Medulla oblongata (tissue), 1 donor: ENCODE data around the gene IMPDH2.
A peak's percentile ranks its signal among the peaks of the same experiment; 100 is the strongest.

Experiments
- DNase-seq: peaks from one replicate; pipeline ENCODE4 v3.0.0-alpha.2; 2015; ENCODE audit errors: extremely low spot score

The IMPDH2 gene

GRCh38 chr3:49006408-49007067 lies 22.7 kb downstream of the IMPDH2 start:
- DNase-seq, result peak; percentile 59

DNA sequence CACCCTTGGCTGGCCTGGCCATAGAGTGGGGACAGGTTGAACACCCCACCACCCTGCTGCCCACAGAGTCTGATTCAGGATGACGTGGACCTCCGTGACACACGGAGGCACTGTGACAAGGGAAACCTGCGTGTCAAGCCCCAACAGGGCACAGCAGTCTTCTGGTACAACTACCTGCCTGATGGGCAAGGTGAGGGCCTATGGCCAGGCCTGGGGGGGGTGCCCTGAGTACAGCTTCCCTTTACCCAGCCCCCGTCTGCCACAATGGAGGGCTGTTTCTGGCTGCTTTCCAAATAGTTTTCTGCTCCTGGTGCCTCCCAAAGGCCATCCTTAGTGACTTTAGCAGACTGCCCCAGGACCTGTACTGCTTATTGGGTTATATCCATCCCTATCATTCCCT lies 23.2 kb downstream of the IMPDH2 start:
- DNase-seq, result no peak

- no peak for DNase-seq
Observed at GRCh38 chr3:49005303-49005680, 23.9 kb downstream of the IMPDH2 start.

DNA sequence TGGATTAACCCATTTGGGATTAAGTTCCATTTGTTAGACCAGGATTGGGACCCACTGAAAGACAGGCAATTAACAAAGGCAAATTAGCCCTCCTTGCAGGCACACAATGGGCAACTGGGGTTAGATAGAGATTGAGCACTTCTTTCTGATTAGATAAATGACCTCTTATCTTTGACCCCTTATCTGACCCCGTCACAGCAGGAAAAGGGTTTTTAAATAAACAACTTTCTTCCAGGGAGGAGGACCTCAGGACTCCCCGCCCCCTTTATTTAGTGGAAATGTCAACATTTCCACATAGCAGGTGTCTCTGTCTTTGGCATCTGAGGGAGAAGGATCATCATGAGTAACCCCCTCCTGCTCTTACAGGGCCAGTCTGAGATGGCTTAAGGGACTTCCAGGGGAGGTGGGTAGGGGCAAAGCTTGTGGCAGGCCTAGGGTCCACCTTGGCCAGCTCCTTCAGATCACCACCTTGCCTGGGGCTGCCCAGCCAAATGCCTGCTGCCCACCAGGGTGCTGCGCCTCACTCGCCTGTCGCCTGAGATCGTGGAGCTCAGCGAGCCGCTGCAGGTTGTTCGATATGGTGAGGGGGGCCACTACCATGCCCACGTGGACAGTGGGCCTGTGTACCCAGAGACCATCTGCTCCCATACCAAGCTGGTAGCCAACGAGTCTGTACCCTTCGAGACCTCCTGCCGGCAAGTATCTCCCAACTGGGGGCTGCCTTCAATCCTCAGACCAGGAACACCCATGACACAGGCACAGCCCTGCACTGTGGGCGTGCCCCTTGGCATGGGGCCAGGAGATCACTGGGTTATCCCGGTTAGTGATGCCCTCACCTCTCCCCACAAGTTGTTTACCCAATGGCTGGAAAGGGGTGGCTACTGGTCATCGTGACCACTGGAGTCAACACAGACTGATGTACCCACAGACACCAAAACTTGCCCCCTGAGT lies 24.6 kb downstream of the IMPDH2 start:
- DNase-seq, result no peak

DNA sequence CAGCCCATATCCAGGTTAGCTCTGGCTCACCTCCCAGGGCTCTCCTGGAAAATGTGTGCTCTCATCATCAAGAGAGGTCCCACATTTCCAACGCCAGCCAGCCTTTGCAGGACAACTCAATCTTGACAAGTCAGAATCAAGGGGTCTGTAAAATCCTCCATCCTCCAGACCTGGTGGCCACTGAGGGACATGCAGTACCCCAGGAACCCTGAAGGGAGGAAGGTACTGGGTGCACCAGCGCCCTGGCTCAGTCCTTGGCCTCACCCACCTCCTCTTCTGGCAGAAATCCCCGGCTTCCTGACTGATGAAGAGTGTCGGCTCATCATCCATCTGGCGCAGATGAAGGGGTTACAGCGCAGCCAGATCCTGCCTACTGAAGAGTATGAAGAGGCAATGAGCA lies 28.0 kb downstream of the IMPDH2 start:
- no peak for DNase-seq

GRCh38 chr3:48999085-48999858 lies 29.9 kb downstream of the IMPDH2 start:
- no peak for DNase-seq

GRCh38 chr3:48997714-48998637 lies 31.2 kb downstream of the IMPDH2 start:
- DNase-seq, result no peak

DNA sequence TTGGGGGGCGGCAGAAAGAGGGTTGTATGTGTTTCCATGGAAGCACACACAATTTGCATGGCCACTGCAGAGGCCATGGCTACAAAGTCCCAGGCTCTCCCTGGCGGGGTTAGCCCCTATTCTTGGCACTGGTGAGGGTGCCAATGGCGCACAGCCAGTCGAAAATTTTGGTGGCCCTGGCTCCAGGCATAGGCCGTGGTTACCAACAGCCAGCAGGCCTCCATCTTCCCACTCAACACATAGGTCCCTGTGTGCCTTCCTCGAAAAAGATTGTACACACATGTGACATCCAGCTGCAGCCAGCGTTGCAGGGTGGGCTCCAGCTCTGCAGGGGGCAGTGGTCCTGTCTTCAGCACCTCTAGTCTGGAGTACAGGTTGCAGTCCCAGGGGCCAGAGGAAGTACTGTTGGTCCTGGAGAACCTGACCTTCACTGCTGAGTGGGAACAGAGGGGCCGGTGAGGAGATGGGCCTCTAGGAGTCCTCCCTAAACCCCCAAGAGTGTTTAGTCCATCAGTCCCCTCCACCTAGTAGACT lies 32.0 kb downstream of the IMPDH2 start:
- DNase-seq, result no peak

- DNase-seq, result no peak
Observed at GRCh38 chr3:48996640-48997039, 32.6 kb downstream of the IMPDH2 start.

- DNase-seq, result no peak
Observed at GRCh38 chr3:48993834-48994233, 35.4 kb downstream of the IMPDH2 start.

- no peak for DNase-seq
Observed at GRCh38 chr3:48991851-48992545, 37.2 kb downstream of the IMPDH2 start.

- DNase-seq, result peak; percentile 45
Observed at GRCh38 chr3:48990636-48991469, 38.3 kb downstream of the IMPDH2 start.

DNA sequence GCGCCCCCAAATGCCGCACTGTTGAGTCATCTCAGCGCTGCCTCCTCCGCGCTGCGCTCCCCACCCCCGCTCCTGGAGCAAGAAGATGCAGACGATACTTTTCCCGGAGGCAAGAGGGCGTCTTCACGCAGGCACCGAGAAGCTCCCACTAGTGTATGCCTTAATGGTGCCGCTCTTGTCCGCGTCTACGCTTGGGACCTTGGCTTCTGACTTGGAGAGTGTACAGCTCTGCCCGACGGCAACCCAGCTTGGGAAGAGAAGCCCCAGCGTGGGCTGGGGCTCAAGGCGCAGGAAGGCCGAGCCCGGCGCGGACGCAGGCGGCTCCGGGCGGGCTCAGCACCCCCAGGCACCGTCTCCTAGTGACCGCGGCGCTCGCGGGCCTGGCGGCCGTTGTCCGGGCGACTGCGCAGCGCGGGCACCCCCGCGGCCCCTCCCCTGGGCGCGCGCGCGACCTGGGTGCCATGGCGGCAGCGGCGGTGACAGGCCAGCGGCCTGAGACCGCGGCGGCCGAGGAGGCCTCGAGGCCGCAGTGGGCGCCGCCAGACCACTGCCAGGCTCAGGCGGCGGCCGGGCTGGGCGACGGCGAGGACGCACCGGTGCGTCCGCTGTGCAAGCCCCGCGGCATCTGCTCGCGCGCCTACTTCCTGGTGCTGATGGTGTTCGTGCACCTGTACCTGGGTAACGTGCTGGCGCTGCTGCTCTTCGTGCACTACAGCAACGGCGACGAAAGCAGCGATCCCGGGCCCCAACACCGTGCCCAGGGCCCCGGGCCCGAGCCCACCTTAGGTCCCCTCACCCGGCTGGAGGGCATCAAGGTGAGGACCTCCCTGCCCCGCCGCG lies 39.2 kb downstream of the IMPDH2 start, which contains the start of gene P4HTM:
TSS of gene P4HTM (plus strand) at position 446 of the 840 bp plus-strand sequence. CDS start at position 462, 16 bp downstream.
- DNase-seq, result peak; percentile 90

DNA sequence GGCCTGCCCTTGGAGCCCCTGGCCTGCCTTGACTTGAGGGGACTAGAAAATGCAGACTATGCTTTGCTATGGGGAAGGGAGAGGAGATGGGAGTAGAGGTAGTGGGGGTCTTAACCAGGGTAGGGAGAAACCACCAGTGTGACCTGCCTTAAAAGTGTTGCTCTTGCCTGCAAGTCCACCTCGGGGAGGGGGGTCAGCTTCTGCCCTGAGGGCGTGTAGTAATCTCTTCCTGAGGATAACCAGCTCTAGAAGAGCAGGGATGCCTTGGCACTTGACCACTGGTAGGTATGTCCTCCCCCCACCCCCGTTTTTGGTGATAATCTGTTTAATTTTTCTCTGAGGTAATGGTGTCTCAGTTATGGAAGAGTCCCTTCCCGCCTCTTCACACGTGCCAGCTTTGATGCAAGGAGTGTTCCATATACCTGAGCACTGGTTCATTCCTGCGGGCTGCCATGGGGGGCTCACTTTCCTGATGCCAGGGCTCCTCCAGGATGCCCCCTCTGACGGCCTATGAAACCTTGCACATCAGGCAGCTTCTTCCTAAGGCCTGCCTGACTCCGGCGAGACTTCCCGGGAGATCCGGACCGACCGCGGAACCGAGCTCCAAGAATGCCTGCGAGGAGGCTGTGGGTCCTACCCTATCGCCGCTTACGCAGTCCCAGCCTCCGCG lies 39.9 kb downstream of the IMPDH2 start:
- no peak for DNase-seq

- DNase-seq, result no peak
Observed at GRCh38 chr3:48985831-48986376, 43.3 kb downstream of the IMPDH2 start.

- no peak for DNase-seq
Observed at GRCh38 chr3:48984663-48985062, 44.5 kb downstream of the IMPDH2 start.

DNA sequence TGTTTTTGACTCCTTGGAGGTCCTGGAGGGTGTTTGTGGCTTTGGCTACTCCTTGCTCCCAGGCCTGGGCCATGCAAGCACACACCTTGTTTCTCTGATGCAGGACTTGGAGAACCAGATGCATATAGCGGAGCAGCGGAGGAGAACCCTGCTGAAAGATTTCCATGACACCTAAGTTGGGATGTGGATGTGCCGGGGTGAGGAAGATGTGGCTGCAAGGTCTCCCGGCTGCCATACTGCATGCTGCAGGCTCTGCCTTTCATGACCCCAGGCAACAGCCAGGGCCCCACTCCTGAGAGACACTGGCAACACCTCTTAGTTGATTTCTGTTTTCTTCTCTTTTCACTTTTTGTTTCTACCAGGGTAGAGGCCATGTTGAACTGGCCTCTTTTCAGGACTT lies 46.1 kb downstream of the IMPDH2 start:
- no peak for DNase-seq
